ENCODE measurements around the gene ALG3. TPM values are rescaled to one million over a fixed set of nuclear protein-coding genes. Genes with fewer than 3 reads are reported as not detected.

Gene ALG3
- total RNA-seq, 3 donors from 2014 or later (not counting 1 experiment from before 2014, with no cell fraction given), result 18.4 to 21.8 (median 20.4) TPM

DNA sequence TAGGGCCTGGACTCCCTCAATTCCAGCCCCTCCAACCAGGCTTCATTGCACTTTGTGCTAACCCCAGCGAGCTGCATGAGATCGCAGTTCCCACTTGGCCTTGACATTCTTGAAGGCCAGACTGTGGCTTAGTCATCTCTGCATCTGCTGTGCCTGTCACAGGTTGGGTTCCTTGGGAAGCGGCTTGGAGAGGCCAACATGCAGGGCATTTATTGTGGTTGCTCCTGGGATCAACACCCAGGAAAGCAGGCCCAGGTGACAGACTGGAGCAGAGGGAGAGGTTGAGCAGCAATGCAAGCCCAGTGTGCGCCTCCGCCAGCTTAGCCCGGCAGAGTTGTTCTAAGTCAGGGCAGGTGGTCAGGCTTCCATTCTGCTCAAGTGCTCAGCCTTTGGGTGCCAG lies 52.2 kb downstream of the ALG3 start:
- peaks cover 33% of the 10 kb centered on the region for H3K36me3 ChIP-seq (ENCODE audit: control insufficient read depth, insufficient read depth, low read length)
- no peak for ATAC-seq
- H3K9me3 Mint-ChIP-seq, result no peaks in the 10 kb centered on the region

GRCh38 chr3:184193991-184194539 lies 54.7 kb downstream of the ALG3 start:
- DNase-seq (no peak), ATAC-seq (no peak)
- Mint-ChIP-seq H3K4me3 (no peak overlapping the region), H3K4me1 (no peaks in the 10 kb centered on the region), H3K27ac (no peak overlapping the region), H3K9me3 (no peaks in the 10 kb centered on the region), H3K36me3 (peaks cover 17% of the 10 kb centered on the region), H3K27me3 (ENCODE audit: low read depth in 2 of 2) (no peaks in the 10 kb centered on the region)
- TF ChIP-seq CTCF (IDR thresholded peaks at IDR 0.05), result no peak
- H3K9me3 ChIP-seq (ENCODE audit: control insufficient read depth, insufficient read depth, low read length), result no peaks in the 10 kb centered on the region
- peaks cover 55% of the 10 kb centered on the region for H3K36me3 ChIP-seq (ENCODE audit: control insufficient read depth, insufficient read depth, low read length)
- 97% methylated on average over 9 of the region's 9 CpGs for WGBS (ENCODE audit: insufficient coverage)
- no peaks in the 10 kb centered on the region for H3K4me1 ChIP-seq (ENCODE audit: control insufficient read depth, insufficient read depth, low read length)
- H3K4me3 ChIP-seq (ENCODE audit: low read length), result no peak overlapping the region
- no peaks in the 10 kb centered on the region for H3K27me3 ChIP-seq (ENCODE audit: control insufficient read depth, insufficient read depth, low read length)
- H3K27ac ChIP-seq (ENCODE audit: low read length), result no peak overlapping the region
- intact Hi-C loops (cut with micrococcal nuclease), result no loop called here

More for the DNA sequence above, 52.2 kb downstream of the ALG3 start:
- no peak overlapping the region for H3K27ac ChIP-seq (ENCODE audit: low read length)
- WGBS (ENCODE audit: insufficient coverage), result 96% methylated on average over 6 of the region's 6 CpGs
- peaks cover 8% of the 10 kb centered on the region for H3K36me3 Mint-ChIP-seq
- H3K4me3 Mint-ChIP-seq, result no peak overlapping the region
- H3K27me3 Mint-ChIP-seq (ENCODE audit: low read depth in 2 of 2), result no peaks in the 10 kb centered on the region
- TF ChIP-seq CTCF (IDR thresholded peaks at IDR 0.05), result no peak
- H3K4me1 Mint-ChIP-seq, result no peaks in the 10 kb centered on the region
- H3K27ac Mint-ChIP-seq, result no peak overlapping the region
- H3K27me3 ChIP-seq (ENCODE audit: control insufficient read depth, insufficient read depth, low read length), result no peaks in the 10 kb centered on the region
- no peaks in the 10 kb centered on the region for H3K9me3 ChIP-seq (ENCODE audit: control insufficient read depth, insufficient read depth, low read length)
- intact Hi-C loops (cut with micrococcal nuclease), result no loop called here
- no peak for DNase-seq
- no peak overlapping the region for H3K4me3 ChIP-seq (ENCODE audit: low read length)
- H3K4me1 ChIP-seq (ENCODE audit: control insufficient read depth, insufficient read depth, low read length), result no peaks in the 10 kb centered on the region

GRCh38 chr3:184192889-184193288 lies 55.9 kb downstream of the ALG3 start:
- DNase-seq (peak in 1 of 2 donors; percentile 1), ATAC-seq (no peak)
- TF ChIP-seq CTCF (IDR thresholded peaks at IDR 0.05), result no peak
- Histone ChIP-seq H3K4me1 (ENCODE audit: control insufficient read depth, insufficient read depth, low read length) (peaks cover 6% of the 10 kb centered on the region), H3K36me3 (ENCODE audit: control insufficient read depth, insufficient read depth, low read length) (peaks cover 66% of the 10 kb centered on the region), H3K9me3 (ENCODE audit: control insufficient read depth, insufficient read depth, low read length) (no peaks in the 10 kb centered on the region), H3K27ac (ENCODE audit: low read length) (no peak overlapping the region), H3K27me3 (ENCODE audit: control insufficient read depth, insufficient read depth, low read length) (no peaks in the 10 kb centered on the region), H3K4me3 (ENCODE audit: low read length) (no peak overlapping the region)
- H3K27ac Mint-ChIP-seq, result no peak overlapping the region
- peaks cover 8 to 10% of the 10 kb centered on the region in 2 donors for H3K4me1 Mint-ChIP-seq
- H3K27me3 Mint-ChIP-seq (ENCODE audit: low read depth in 2 of 2), result no peaks in the 10 kb centered on the region
- intact Hi-C loops (cut with micrococcal nuclease), result no loop called here
- no peaks in the 10 kb centered on the region for H3K9me3 Mint-ChIP-seq
- WGBS (ENCODE audit: insufficient coverage), result 98% methylated on average over 10 of the region's 10 CpGs
- H3K36me3 Mint-ChIP-seq, result peaks cover 17% of the 10 kb centered on the region
- no peak overlapping the region for H3K4me3 Mint-ChIP-seq

Other genes starting within 250 kb of the ALG3 start
- gene ABCC5, start 231.1 kb downstream of the ALG3 start, total RNA-seq, result 10 to 100 TPM; 15.6 to 32.5 (median 27.1) TPM
- not detected for gene HTR3D, start 217.2 kb downstream of the ALG3 start, total RNA-seq
- not detected for gene HTR3C, start 195.9 kb downstream of the ALG3 start, total RNA-seq
- not detected for gene HTR3E, start 151.9 kb downstream of the ALG3 start, total RNA-seq
- gene EIF2B5, start 113.6 kb downstream of the ALG3 start, total RNA-seq, result 10 to 100 TPM; 44.5 to 59.4 (median 54.8) TPM
- 10 to 100 TPM; 59.1 to 77.5 (median 59.7) TPM for gene DVL3, start 93.6 kb downstream of the ALG3 start, total RNA-seq
- 100 to 1,000 TPM; 157 to 188 (median 168) TPM for gene AP2M1, start 74.1 kb downstream of the ALG3 start, total RNA-seq
- 100 to 1,000 TPM; 128 to 168 (median 157) TPM for gene ABCF3, start 62.8 kb downstream of the ALG3 start, total RNA-seq
- under 1 TPM in 2 of 3 donors, not detected in 1; 0.14 to 0.23 TPM for gene VWA5B2, start 19.4 kb downstream of the ALG3 start, total RNA-seq
- under 1 TPM; 0.73 to 0.80 (median 0.79) TPM for gene EEF1AKMT4, start 710 bp upstream of the ALG3 start, total RNA-seq
- gene CAMK2N2, start 12.6 kb upstream of the ALG3 start, total RNA-seq, result under 1 TPM in 2 of 3 donors, not detected in 1; 0.71 to 0.82 TPM
- not detected for gene ECE2, start 27.1 kb upstream of the ALG3 start, total RNA-seq
- gene PSMD2, start 50.3 kb upstream of the ALG3 start, total RNA-seq, result 100 to 1,000 TPM; 218 to 237 (median 231) TPM
- 100 to 1,000 TPM; 220 to 235 (median 227) TPM for gene EIF4G1, start 65.6 kb upstream of the ALG3 start, total RNA-seq
- gene FAM131A, start 88.6 kb upstream of the ALG3 start, total RNA-seq, result 1 to 10 TPM; 6.9 to 8.8 (median 8.5) TPM
- 1 to 10 TPM; 7.8 to 8.2 (median 8.1) TPM for gene CLCN2, start 112.6 kb upstream of the ALG3 start, total RNA-seq
- gene POLR2H, start 112.7 kb upstream of the ALG3 start, total RNA-seq, result 10 to 100 TPM; 33.0 to 49.8 (median 41.1) TPM
- not detected for gene THPO, start 129.2 kb upstream of the ALG3 start, total RNA-seq
- gene CHRD, start 131.1 kb upstream of the ALG3 start, total RNA-seq, result under 1 TPM in 1 of 3 donors, not detected in 2; 0.78 TPM